Measurements from ENCODE around the gene CYS1. TPM values are rescaled to one million over a fixed set of nuclear protein-coding genes. Genes with fewer than 3 reads are reported as not detected.
A peak's percentile ranks its signal among the peaks of the same experiment; 100 is the strongest.
"Not testable (repeated sequence)": the region's sequence is repeated elsewhere in the genome, so short reads cannot be mapped to it uniquely, and the experiment has no call there.

Gene CYS1
- total RNA-seq, 2 donors from 2014 or later: 0.45 TPM; not detected in 1

DNA sequence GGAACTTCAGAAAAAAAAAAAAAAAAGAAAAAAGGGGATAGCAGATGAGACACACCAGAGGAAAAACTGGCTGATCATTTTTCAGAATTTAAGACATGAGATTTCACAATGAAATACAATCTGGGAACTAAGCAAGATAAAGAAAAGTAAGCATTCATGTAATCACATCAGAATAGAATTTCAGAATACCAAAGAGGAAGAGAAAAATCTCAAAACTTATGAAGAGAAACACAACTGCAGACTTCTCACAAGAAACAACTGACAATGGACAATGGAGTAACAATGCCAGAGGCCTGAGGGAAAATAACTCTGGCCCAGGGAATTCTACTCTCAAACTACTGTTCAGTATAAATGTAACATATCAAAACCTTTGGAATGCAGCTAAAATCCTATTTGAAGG, 29.1 kb upstream of the CYS1 start:
- Mint-ChIP-seq H3K4me3 (no peak overlapping the region), H3K4me1 (ENCODE audit: low read depth in 2 of 2) (no peaks in the 10 kb centered on the region), H3K27ac (no peak overlapping the region), H3K27me3 (no peaks in the 10 kb centered on the region), H3K9me3 (peaks cover 5% of the 10 kb centered on the region), H3K36me3 (peaks cover 6% of the 10 kb centered on the region)
- DNase-seq (ENCODE audit: low spot score) (no peak), ATAC-seq (no peak)

DNA sequence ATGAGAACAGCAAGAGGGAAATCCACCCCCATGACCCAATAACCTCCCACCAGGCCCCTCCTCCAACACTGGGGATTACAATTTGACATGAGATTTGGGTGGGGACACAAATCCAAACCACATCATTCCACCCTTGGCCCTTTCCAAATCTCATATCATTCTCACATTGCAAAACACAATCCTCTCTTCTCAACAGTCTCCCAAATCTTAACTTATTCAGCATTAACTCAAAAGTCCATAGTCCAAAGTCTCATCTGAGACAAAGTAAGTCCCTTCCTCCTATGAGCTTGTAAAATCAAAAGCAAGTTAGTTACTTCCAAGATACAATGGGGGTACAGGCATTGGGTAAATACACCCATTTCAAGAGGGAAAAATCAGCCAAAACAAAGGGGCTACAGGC, 24.7 kb upstream of the CYS1 start:
- not testable (repeated sequence) for H3K4me3 Mint-ChIP-seq; ATAC-seq; H3K36me3 Mint-ChIP-seq; H3K27ac Mint-ChIP-seq; H3K4me1 Mint-ChIP-seq (ENCODE audit: low read depth in 2 of 2); H3K27me3 Mint-ChIP-seq; DNase-seq (ENCODE audit: low spot score); H3K9me3 Mint-ChIP-seq

DNA sequence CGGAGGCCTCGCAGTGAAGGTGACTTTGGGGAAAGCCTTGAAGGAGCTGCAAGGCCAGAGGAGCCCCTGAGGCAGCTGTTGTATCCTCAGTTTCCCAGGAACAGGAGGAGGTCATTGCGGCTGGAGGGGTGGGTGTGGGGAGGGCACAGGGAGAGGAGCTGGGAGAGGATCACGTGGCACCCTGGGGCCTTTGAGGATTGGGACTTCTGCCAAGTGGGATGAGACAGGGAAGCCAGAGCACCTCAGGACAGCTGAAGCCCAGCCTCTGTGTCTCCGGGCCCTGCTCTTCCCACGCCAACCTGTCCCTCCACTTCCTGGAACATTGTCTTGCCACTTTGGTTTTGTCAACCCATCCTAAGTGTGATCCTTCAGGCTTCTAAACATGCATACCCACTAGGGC, 23.0 kb upstream of the CYS1 start:
- Mint-ChIP-seq H3K4me1 (ENCODE audit: low read depth in 2 of 2) (no peaks in the 10 kb centered on the region), H3K36me3 (peaks cover 6% of the 10 kb centered on the region), H3K4me3 (no peak overlapping the region), H3K9me3 (peaks cover 5% of the 10 kb centered on the region), H3K27me3 (peaks cover 0 to 3% of the 10 kb centered on the region in 2 donors), H3K27ac (no peak overlapping the region)
- DNase-seq (ENCODE audit: low spot score) (no peak), ATAC-seq (no peak)

DNA sequence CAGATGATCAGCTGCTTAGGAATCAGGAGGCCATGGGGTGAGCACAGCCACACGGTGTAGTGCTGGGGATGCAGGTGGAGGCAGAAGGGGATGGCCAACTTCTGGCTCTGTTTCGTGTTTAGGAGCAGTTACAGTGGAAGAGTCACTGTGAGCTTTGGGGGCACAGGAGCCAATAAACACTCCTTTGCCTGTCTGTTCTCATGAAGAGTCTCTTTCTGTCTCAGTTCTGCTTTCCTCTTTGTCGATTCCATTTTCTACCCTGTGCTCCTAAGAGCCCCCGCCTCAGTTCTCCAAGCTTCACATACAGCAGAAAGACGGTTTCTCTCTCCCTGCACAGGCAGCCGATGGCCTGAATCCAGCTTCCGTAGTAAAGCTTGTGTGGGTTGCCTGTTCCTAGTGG, 21.3 kb upstream of the CYS1 start:
- Mint-ChIP-seq H3K27ac (no peak overlapping the region), H3K4me3 (no peak overlapping the region), H3K9me3 (no peaks in the 10 kb centered on the region), H3K36me3 (no peaks in the 10 kb centered on the region), H3K27me3 (peaks cover 0 to 3% of the 10 kb centered on the region in 2 donors), H3K4me1 (ENCODE audit: low read depth in 2 of 2) (no peaks in the 10 kb centered on the region)
- no peak for ATAC-seq
- DNase-seq (ENCODE audit: low spot score): no peak

DNA sequence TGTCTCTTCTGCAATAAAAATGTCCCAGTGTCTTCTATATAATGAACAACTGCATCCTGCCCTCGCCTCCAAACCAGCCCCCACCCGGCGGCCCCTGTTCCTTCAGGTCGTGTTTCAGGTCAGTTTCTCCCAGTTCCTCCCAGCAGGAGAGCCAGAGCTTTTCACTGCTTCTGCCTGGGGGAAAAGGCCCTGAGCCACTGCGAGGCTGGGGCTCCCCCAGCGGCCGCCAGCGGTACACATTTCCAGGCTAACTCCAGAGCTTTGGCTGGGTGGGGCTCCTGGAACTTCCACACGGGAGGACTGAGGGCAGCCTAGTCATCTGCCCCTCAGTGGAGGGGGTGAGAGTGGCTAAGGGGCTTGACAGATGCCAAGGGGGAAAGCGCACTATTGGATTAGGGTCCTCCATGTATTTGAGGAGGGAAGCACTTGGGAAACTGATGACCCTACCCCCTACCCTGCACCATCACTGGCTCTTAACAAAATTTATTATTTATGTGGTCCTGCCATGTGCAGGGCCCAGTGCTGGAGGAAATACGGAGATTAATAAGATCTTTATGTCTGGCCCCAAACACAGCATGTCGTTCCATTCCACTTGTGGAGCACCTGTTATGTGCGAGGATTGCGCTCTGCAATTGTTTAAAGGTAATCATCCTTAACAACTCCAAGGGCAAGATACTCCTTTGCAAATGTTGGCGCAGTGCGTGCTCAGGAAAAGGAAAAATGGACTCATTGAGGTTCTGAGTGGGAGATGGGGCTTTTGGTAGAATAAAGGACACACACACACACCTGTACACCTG, 17.3 kb upstream of the CYS1 start:
- Mint-ChIP-seq H3K4me1 (ENCODE audit: low read depth in 2 of 2) (peaks cover 3% of the 10 kb centered on the region in 2 donors), H3K4me3 (no peak overlapping the region), H3K27me3 (peaks cover 7 to 12% of the 10 kb centered on the region in 2 donors), H3K9me3 (no peaks in the 10 kb centered on the region), H3K27ac (no peak overlapping the region), H3K36me3 (no peaks in the 10 kb centered on the region)
- ATAC-seq: peak; percentile 67 to 80
- DNase-seq (ENCODE audit: low spot score): no peak

DNA sequence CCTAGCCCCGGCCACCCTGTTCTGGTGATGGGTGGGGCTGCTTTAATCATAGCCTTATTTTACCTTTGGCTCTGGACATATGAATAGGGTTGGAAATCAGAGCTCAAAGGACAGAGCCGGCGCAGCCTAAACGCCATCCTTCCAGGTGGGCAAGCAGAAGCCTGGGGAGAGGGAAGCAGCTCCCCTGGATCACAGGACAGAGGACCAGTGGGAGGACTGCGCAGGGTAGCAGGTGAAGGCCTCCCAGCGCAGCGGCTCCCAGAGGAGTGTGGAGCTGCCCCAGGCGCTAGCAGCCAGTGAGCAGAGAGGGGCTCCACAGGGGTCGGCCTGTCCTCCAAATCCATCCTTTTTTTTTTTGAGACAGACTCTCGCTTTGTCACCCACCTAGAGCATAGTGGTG, 16.4 kb upstream of the CYS1 start:
- no peak for ATAC-seq
- H3K27me3 Mint-ChIP-seq: peaks cover 7 to 17% of the 10 kb centered on the region in 2 donors
- H3K27ac Mint-ChIP-seq: no peak overlapping the region
- H3K36me3 Mint-ChIP-seq: peaks cover 7% of the 10 kb centered on the region
- H3K9me3 Mint-ChIP-seq: no peaks in the 10 kb centered on the region
- DNase-seq (ENCODE audit: low spot score): no peak
- H3K4me3 Mint-ChIP-seq: no peak overlapping the region
- peaks cover 3 to 9% of the 10 kb centered on the region in 2 donors for H3K4me1 Mint-ChIP-seq (ENCODE audit: low read depth in 2 of 2)

DNA sequence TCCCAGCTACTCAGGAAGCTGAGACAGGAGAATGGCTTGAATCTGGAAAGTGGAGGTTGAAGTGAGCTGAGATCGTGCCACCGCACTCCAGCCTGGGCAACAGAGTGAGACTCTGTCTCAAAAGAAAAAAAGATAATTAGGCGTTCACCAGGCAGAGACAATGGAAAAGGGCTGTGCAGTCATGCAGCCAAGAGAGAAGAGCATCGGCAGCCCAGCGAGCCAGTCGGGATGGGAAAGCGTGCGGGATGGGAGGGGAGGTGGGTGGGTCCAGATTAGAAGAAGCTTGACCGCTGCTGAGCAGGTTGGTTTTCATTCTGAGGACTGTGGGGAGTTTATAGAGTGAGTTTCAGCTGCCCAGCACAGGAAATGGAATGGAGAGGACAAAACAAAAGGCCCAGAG, 15.0 kb upstream of the CYS1 start:
- H3K27me3 Mint-ChIP-seq: peaks cover 15 to 18% of the 10 kb centered on the region in 2 donors
- no peak for ATAC-seq
- H3K36me3 Mint-ChIP-seq: peaks cover 7% of the 10 kb centered on the region
- no peak for DNase-seq (ENCODE audit: low spot score)
- no peak overlapping the region for H3K27ac Mint-ChIP-seq
- H3K4me3 Mint-ChIP-seq: no peak overlapping the region
- H3K9me3 Mint-ChIP-seq: no peaks in the 10 kb centered on the region
- H3K4me1 Mint-ChIP-seq (ENCODE audit: low read depth in 2 of 2): peaks cover 6 to 14% of the 10 kb centered on the region in 2 donors

DNA sequence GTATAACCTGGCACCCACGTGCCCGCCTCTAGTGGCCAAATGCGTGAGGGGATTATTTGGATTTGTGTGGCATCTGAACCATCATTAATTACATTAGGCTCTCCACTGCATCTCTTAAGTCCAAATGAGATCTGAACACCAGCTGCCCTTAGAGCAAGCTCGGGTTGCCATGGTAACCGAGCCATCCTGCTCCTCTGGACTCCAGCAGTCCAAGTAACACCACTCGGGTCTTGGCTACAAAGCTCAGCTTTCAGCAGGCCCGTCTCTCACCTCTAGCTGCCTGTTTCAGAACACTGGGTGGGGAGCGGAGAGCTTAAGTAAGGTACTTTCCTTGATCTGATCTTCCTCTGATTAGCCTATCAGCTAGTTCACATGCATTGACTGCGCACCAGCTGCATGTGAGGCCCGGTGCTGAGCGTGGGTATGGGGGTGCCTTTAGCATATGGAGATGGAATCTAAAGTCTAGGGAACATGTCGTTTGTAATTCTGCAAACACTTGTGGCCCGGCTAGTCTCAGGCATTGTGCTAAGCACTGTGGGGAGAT, 14.1 kb upstream of the CYS1 start:
- Mint-ChIP-seq H3K4me3 (no peak overlapping the region), H3K36me3 (peaks cover 7% of the 10 kb centered on the region), H3K9me3 (no peaks in the 10 kb centered on the region), H3K4me1 (ENCODE audit: low read depth in 2 of 2) (peaks cover 6 to 14% of the 10 kb centered on the region in 2 donors), H3K27me3 (peaks cover 15 to 18% of the 10 kb centered on the region in 2 donors), H3K27ac (no peak overlapping the region)
- DNase-seq (ENCODE audit: low spot score) (no peak), ATAC-seq (no peak)

DNA sequence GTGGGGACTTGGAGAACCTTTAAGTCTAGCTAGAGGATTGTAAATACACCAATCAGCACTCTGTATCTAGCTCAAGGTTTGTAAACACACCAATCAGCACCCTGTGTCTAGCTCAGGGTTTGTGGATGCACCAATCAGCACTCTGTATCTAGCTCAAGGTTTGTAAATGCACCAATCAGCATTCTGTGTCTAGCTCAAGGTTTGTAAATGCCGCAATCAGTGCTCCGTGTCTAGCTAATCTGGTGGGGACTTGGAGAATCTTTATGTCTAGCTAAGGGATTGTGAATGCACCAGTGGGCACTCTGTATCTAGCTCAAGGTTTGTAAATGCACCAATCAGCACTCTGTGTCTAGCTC, 11.7 kb upstream of the CYS1 start:
- not testable (repeated sequence) for ATAC-seq; H3K36me3 Mint-ChIP-seq; DNase-seq (ENCODE audit: low spot score); H3K9me3 Mint-ChIP-seq
- H3K4me3 Mint-ChIP-seq: peak overlapping the region; percentile 29
- H3K27me3 Mint-ChIP-seq: peaks cover 15 to 18% of the 10 kb centered on the region in 2 donors
- peaks cover 6 to 14% of the 10 kb centered on the region in 2 donors for H3K4me1 Mint-ChIP-seq (ENCODE audit: low read depth in 2 of 2)
- peak overlapping the region in 1 of 2 donors; percentile 33 for H3K27ac Mint-ChIP-seq

DNA sequence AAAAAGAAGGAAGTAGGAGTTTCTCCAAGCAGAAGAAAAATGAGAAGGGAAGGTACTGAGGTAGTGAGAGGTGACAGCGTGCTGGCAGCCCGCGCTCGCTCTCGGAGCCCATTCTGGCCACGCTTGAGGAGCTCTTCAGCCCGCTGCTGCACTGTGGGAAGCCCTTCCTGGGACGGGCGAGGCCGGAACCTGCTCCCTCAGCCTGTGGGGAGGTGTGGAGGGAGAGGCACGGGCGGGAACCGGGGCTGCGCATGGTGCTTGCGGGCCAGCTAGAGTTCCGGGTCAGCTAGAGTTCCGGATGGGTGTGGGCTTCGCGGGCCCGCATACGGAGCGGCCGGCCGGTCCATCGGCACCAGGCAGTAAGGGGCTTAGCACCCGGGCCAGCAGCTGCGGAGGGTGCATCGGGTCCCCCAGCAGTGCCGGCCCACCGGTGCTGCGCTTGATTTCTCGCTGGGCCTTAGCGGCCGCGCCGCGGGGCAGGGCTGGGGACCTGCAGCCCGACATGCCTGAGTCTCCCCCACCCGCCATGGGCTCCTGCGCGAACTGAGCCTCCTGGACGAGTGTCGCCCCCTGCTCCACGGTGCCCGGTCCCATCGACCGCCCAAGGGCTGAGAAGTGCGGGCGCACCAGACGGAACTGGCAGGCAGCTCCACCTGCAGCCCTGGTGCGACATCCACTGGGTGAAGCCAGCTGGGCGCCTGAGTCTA, 11.1 kb upstream of the CYS1 start:
- Mint-ChIP-seq H3K27me3 (peaks cover 15 to 18% of the 10 kb centered on the region in 2 donors), H3K9me3 (no peaks in the 10 kb centered on the region), H3K27ac (no peak overlapping the region), H3K4me1 (ENCODE audit: low read depth in 2 of 2) (peaks cover 6 to 14% of the 10 kb centered on the region in 2 donors), H3K4me3 (peak overlapping the region; percentile 67), H3K36me3 (peaks cover 7% of the 10 kb centered on the region)
- ATAC-seq: peak; percentile 61 to 69
- no peak for DNase-seq (ENCODE audit: low spot score)

DNA sequence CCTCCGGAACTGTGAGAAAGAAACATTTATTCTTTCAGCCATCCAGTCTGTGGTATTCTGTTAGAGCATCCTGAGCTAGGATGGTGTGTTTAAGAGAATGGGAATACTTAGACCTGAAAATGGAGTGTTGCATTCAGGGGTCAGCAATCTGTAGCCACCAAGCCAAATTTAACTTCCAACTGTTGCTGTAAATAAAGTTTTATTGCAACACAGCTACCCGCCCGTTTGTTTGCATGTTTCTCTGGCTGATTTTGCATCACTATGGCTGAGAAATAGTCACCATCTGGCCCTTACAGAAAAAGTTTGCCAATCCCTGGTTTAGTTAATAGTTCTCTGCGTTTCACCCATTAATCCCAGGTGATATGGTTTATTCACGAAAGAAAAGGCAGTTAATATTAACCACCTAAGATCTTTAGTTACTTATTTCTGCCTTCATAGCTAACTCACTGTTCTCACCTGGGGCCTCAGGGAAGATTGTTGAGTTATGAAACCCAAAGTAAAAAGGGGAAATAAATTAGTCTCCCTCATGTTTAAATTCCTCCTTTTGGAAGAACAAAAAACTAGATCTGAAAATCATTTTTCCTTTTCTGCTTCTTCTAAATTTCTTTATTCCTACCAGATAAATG, 9.5 kb upstream of the CYS1 start:
- Mint-ChIP-seq H3K4me3 (no peak overlapping the region), H3K4me1 (ENCODE audit: low read depth in 2 of 2) (peaks cover 6 to 14% of the 10 kb centered on the region in 2 donors), H3K27me3 (peaks cover 14 to 18% of the 10 kb centered on the region in 2 donors), H3K27ac (no peak overlapping the region), H3K9me3 (no peaks in the 10 kb centered on the region), H3K36me3 (peaks cover 7% of the 10 kb centered on the region)
- DNase-seq (ENCODE audit: low spot score) (no peak), ATAC-seq (no peak)

DNA sequence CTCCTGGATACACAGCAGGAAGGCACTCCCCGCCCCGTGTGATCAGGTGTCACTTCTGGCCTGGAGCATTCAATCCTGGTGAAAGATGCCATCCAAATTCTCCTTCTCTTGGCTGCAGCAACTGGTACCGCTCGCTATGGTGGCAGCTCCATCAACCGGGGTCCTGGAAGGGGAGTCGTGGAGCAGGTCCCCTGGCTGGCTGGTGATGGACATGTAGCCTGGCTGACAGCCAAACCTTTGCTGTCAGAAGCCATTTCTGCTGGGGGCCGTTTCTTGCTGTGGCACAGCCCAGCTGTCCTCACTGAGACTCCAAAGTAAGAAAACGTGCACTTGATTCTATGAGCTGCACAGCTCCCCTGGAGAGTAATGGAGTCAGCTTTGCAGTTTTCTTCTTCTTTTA, 7.1 kb upstream of the CYS1 start:
- ATAC-seq (no peak), DNase-seq (ENCODE audit: low spot score) (no peak)
- Mint-ChIP-seq H3K27me3 (peaks cover 21 to 32% of the 10 kb centered on the region in 2 donors), H3K4me3 (no peak overlapping the region), H3K9me3 (no peaks in the 10 kb centered on the region), H3K4me1 (ENCODE audit: low read depth in 2 of 2) (peaks cover 3 to 10% of the 10 kb centered on the region in 2 donors), H3K36me3 (peaks cover 5% of the 10 kb centered on the region), H3K27ac (no peak overlapping the region)

DNA sequence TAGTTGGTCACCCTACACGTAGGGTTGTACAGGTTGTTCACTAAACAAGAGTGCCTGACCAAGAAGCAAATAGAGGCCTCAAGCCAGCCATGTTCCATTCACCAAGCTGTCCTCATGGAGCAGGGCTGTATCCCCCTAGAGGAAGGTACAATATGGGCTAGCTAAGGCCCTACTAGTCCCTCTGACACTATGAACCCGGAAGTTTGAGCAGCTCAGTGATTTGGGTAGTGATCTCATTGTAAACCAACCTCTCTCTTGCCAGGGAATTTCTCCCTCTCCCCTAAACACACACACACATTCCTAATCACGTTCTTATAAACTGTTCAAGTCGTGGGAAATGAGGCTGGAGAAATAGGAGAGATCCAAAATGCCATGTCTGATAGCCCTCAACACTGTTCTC, 6.7 kb upstream of the CYS1 start:
- no peak overlapping the region for H3K4me3 Mint-ChIP-seq
- no peak overlapping the region for H3K27ac Mint-ChIP-seq
- ATAC-seq (no peak), DNase-seq (ENCODE audit: low spot score) (no peak)
- peaks cover 18 to 36% of the 10 kb centered on the region in 2 donors for H3K27me3 Mint-ChIP-seq
- H3K9me3 Mint-ChIP-seq: no peaks in the 10 kb centered on the region
- H3K4me1 Mint-ChIP-seq (ENCODE audit: low read depth in 2 of 2): peaks cover 3 to 6% of the 10 kb centered on the region in 2 donors
- H3K36me3 Mint-ChIP-seq: peaks cover 1% of the 10 kb centered on the region

DNA sequence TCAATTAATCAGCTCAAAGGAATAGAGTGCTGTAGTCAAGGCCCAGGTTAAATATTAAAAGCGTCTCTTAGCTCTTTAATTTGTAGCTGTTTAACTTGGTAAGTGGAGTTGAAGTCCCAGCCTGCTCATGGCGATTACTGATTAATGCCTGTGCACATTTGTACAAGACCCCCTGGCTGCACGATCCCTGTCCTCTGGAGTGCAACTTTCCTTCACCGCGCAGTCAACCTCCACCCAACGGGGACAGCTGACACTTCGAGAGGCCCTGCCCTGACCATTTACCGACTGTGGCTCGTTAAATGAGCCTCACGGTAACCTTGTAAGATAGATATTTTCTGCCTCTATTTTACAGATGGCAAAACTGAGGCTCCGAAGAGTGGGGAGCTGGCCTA, 5.5 kb upstream of the CYS1 start:
- ATAC-seq (no peak), DNase-seq (ENCODE audit: low spot score) (no peak)
- Mint-ChIP-seq H3K9me3 (no peaks in the 10 kb centered on the region), H3K27me3 (peaks cover 16 to 41% of the 10 kb centered on the region in 2 donors), H3K36me3 (no peaks in the 10 kb centered on the region), H3K4me3 (no peak overlapping the region), H3K27ac (no peak overlapping the region), H3K4me1 (ENCODE audit: low read depth in 2 of 2) (peaks cover 3 to 5% of the 10 kb centered on the region in 2 donors)

Measured in natural killer cell treated with Interleukin-12 subunit alpha and Interleukin-12 subunit beta and Interleukin-15 and Interleukin-18, amount 100 ng/mL, for 72 hours (primary cell).